GM23338 (cell line): ENCODE measurements around the gene NLK. TPM values are rescaled to one million over a fixed set of nuclear protein-coding genes. Genes with fewer than 3 reads are reported as not detected.
"Not testable (repeated sequence)": the region's sequence is repeated elsewhere in the genome, so short reads cannot be mapped to it uniquely, and the experiment has no call there.

Experiments used
- ATAC-seq: fragments of 200-7000 bp; cut with Tn5 transposase; 3 replicates; pipeline ENCODE4 v1.9.1; 2020
- DNase-seq: peaks from one replicate; pipeline ENCODE4 v3.0.0-alpha.2; 2015; ENCODE audit warnings: low spot score
- H2AFZ ChIP-seq: fragments of 200-600 bp; sonication (generic); 2 replicates; pipeline ENCODE4 v1.8.0; 2016; ENCODE audit warnings: antibody characterized with exemption, mild to moderate bottlenecking, moderate library complexity
- H3F3A ChIP-seq: fragments of 200-600 bp; sonication (generic); replicated peaks from 2 replicates; pipeline ENCODE4 v1.8.0; 2017; ENCODE audit warnings: antibody characterized with exemption, mixed run types, low read depth
- H3K27ac ChIP-seq: fragments of 200-600 bp; sonication (generic); 2 replicates; pipeline ENCODE4 v1.6.1; 2016; ENCODE audit warnings: low read depth
- H3K27me3 ChIP-seq: fragments of 200-600 bp; sonication (generic); 2 replicates; pipeline ENCODE4 v1.8.0; 2016; ENCODE audit warnings: mild to moderate bottlenecking, mixed run types, moderate library complexity; ENCODE audit not compliant: insufficient read depth
- H3K36me3 ChIP-seq: fragments of 200-600 bp; sonication (generic); 2 replicates; pipeline ENCODE4 v1.8.0; 2016; ENCODE audit warnings: mild to moderate bottlenecking; ENCODE audit not compliant: insufficient read depth
- H3K4me1 ChIP-seq: fragments of 200-600 bp; sonication (generic); 2 replicates; pipeline ENCODE4 v1.8.0; 2016; ENCODE audit warnings: mild to moderate bottlenecking, moderate library complexity; ENCODE audit not compliant: insufficient read depth
- H3K4me2 ChIP-seq: fragments of 200-600 bp; sonication (generic); 2 replicates; pipeline ENCODE4 v1.7.1; 2017; ENCODE audit warnings: mixed run types
- H3K4me3 ChIP-seq: fragments of 200-600 bp; sonication (generic); 2 replicates; pipeline ENCODE4 v1.6.1; 2016; ENCODE audit warnings: mixed run types
- H3K79me2 ChIP-seq: fragments of 200-600 bp; sonication (generic); replicated peaks from 2 replicates; pipeline ENCODE4 v1.8.0; 2017; ENCODE audit warnings: mild to moderate bottlenecking; ENCODE audit not compliant: insufficient read depth
- H3K9me2 ChIP-seq: fragments of 200-600 bp; sonication (generic); 2 replicates; pipeline ENCODE4 v1.8.0; 2017; ENCODE audit not compliant: insufficient read depth
- H4K20me1 ChIP-seq: fragments of 200-600 bp; sonication (generic); replicated peaks from 2 replicates; pipeline ENCODE4 v1.8.0; 2017; ENCODE audit warnings: mild to moderate bottlenecking; ENCODE audit not compliant: insufficient read depth
- H3K27ac Mint-ChIP-seq: 2 replicates; pipeline ENCODE4 v1.8.0; 2020; ENCODE audit warnings: inconsistent platforms, mild to moderate bottlenecking, moderate library complexity, mixed read lengths
- H3K27me3 Mint-ChIP-seq: 3 replicates; pipeline ENCODE4 v1.8.0; 2022; ENCODE audit warnings: low read depth, mild to moderate bottlenecking, moderate library complexity, mixed read lengths, inconsistent platforms; ENCODE audit not compliant: insufficient read depth, poor library complexity
- H3K36me3 Mint-ChIP-seq: 3 replicates; pipeline ENCODE4 v1.8.0; 2021; ENCODE audit warnings: low read depth, mild to moderate bottlenecking, inconsistent platforms, moderate library complexity, mixed read lengths
- H3K4me1 Mint-ChIP-seq: 3 replicates; pipeline ENCODE4 v1.8.0; 2020; ENCODE audit warnings: mild to moderate bottlenecking, inconsistent platforms, mixed read lengths
- H3K4me3 Mint-ChIP-seq: 3 replicates; pipeline ENCODE4 v1.8.0; 2021; ENCODE audit warnings: moderate library complexity, mild to moderate bottlenecking, inconsistent platforms, mixed read lengths
- H3K9me3 Mint-ChIP-seq: 3 replicates; pipeline ENCODE4 v1.8.0; 2020; ENCODE audit warnings: moderate library complexity, mild to moderate bottlenecking, inconsistent platforms, mixed read lengths
- CREB1 ChIP-seq: fragments of 250-450 bp; sonication (Bioruptor Pico); IDR thresholded peaks from 2 replicates; pipeline ENCODE4 v1.5.0; 2020; ENCODE audit warnings: low read depth, mild to moderate bottlenecking, moderate library complexity
- CTCF ChIP-seq, 2 experiments: fragments of 200-600 bp in 1 of 2; sonication (generic) in 1 of 2; conservative IDR thresholded peaks; 2 replicates each; pipeline versions ENCODE4 v1.5.1 to v1.6.1; 2016 to 2017; ENCODE audit warnings: antibody characterized with exemption in 2 of 2, low read depth in 2 of 2, mild to moderate bottlenecking in 2 of 2, moderate library complexity in 1 of 2
- ETS1 ChIP-seq: IDR thresholded peaks from 2 replicates; pipeline ENCODE4 v1.6.1; 2016; ENCODE audit warnings: antibody characterized with exemption
- EZH2 ChIP-seq: fragments of 200-600 bp; sonication (generic); IDR thresholded peaks from one replicate; pipeline ENCODE4 v1.8.0; 2017; ENCODE audit warnings: antibody characterized with exemption, mild to moderate bottlenecking, low read depth; ENCODE audit not compliant: unreplicated experiment
- POLR2AphosphoS5 ChIP-seq: IDR thresholded peaks from 2 replicates; pipeline ENCODE4 v1.6.1; 2016; ENCODE audit warnings: antibody characterized with exemption, low read depth
- REST ChIP-seq: IDR thresholded peaks from one replicate; pipeline ENCODE4 v1.6.1; 2018; ENCODE audit warnings: antibody characterized with exemption; ENCODE audit not compliant: unreplicated experiment
- ZNF114 ChIP-seq: fragments of 250-450 bp; sonication (Bioruptor Pico); IDR thresholded peaks from 2 replicates; pipeline ENCODE4 v1.5.0; 2020; ENCODE audit warnings: mild to moderate bottlenecking, moderate library complexity
- ZNF462 ChIP-seq: fragments of 250-450 bp; sonication (Bioruptor Pico); IDR thresholded peaks from 2 replicates; pipeline ENCODE4 v1.5.0; 2020; ENCODE audit warnings: mild to moderate bottlenecking, moderate library complexity
- polyA plus RNA-seq: library from polyadenylated mRNA; unstranded; fragments of >200 nt; fragmentation: Nextera tagmentation; extraction: Ambion mirVana; gene quantifications from 2 replicates; pipeline ENCODE4 v1.2.1, GENCODE V29; 2016
- total RNA-seq: library from RNA; depleted of rRNA; stranded (reverse); fragments of >200 nt; shearing (Covaris generic); gene quantifications from 2 replicates; pipeline ENCODE4 v1.2.3, GENCODE V29; 2014

NLK gene
- total and polyA plus RNA-seq, 2 experiments from 2014 or later = 34.7 to 78.5 TPM

- no peaks in the 10 kb centered on the region for H3F3A ChIP-seq
- H3K27ac ChIP-seq = no peak overlapping the region
- H3K79me2 ChIP-seq = no peaks in the 10 kb centered on the region
- Mint-ChIP-seq H3K27me3 (peaks cover 6% of the 10 kb centered on the region), H3K36me3 (peaks cover 17% of the 10 kb centered on the region), H3K9me3 (peaks cover 24% of the 10 kb centered on the region), H3K4me1 (no peaks in the 10 kb centered on the region; the same call in 2 of the 3 replicates), H3K27ac (no peak overlapping the region), H3K4me3 (no peak overlapping the region)
- no peak overlapping the region for H2AFZ ChIP-seq
- no peaks in the 10 kb centered on the region; the same call in 1 of the 2 replicates for H3K27me3 ChIP-seq
- no peaks in the 10 kb centered on the region for H3K36me3 ChIP-seq
- H3K4me1 ChIP-seq = no peaks in the 10 kb centered on the region
- no peak for DNase-seq
- no peak overlapping the region for H3K4me3 ChIP-seq
- no peaks in the 10 kb centered on the region for H4K20me1 ChIP-seq
- H3K4me2 ChIP-seq = no peak overlapping the region
- no peak for TF ChIP-seq ETS1
- TF ChIP-seq CTCF (conservative IDR thresholded peaks at IDR 0.05; ENCODE audit: low read depth in 2 of 2) = no peak
- TF ChIP-seq EZH2 = no peak
- no peak for TF ChIP-seq POLR2AphosphoS5
- no peak for TF ChIP-seq ZNF462
- no peak for TF ChIP-seq ZNF114 (CRISPR knock-in tag)
- no peak for TF ChIP-seq CREB1 (CRISPR knock-in tag)
- no peak for TF ChIP-seq REST
- ATAC-seq = no peak
- H3K9me2 ChIP-seq = no peaks in the 10 kb centered on the region
These were observed 169.3 kb downstream of the NLK start for GRCh38 chr17:28211811-28212210.

- H3K4me3 ChIP-seq, H3K27ac Mint-ChIP-seq, H3K36me3 ChIP-seq: not testable (repeated sequence)
These were observed 171.1 kb downstream of the NLK start for GRCh38 chr17:28213578-28213977.

More at GRCh38 chr17:28213578-28213977, 171.1 kb downstream of the NLK start:
- not testable (repeated sequence) for H3F3A ChIP-seq, H4K20me1 ChIP-seq, H3K27ac ChIP-seq, ATAC-seq, H2AFZ ChIP-seq, H3K27me3 ChIP-seq, H3K4me3 Mint-ChIP-seq, H3K4me2 ChIP-seq, H3K4me1 Mint-ChIP-seq, H3K9me2 ChIP-seq, H3K4me1 ChIP-seq, DNase-seq, H3K27me3 Mint-ChIP-seq, H3K79me2 ChIP-seq
- H3K9me3 Mint-ChIP-seq = peaks cover 24% of the 10 kb centered on the region
- H3K36me3 Mint-ChIP-seq = peaks cover 17% of the 10 kb centered on the region
